ENCODE measurements around the gene WDR7. TPM values are rescaled to one million over a fixed set of nuclear protein-coding genes. Genes with fewer than 3 reads are reported as not detected.

The WDR7 gene
- total RNA-seq, 2 experiments from 2014 or later, result 28.8 to 30.5 TPM

- H3K36me3 ChIP-seq (ENCODE audit: insufficient read depth, low read length), result no peaks in the 10 kb centered on the region
- no peak for TF ChIP-seq CTCF (IDR thresholded peaks at IDR 0.05)
- no peak overlapping the region for H3K27ac ChIP-seq (ENCODE audit: low read depth in 1 of 2, low read length in 2 of 2)
- Mint-ChIP-seq H3K9me3 (no peaks in the 10 kb centered on the region), H3K36me3 (ENCODE audit: low read depth) (peaks cover 19% of the 10 kb centered on the region), H3K27me3 (no peaks in the 10 kb centered on the region), H3K4me3 (no peak overlapping the region), H3K27ac (no peak overlapping the region), H3K4me1 (ENCODE audit: low read depth) (peaks cover 59% of the 10 kb centered on the region)
- DNase-seq, result no peak
- no peaks in the 10 kb centered on the region for H3K4me1 ChIP-seq (ENCODE audit: insufficient read depth, low read length)
- ChIA-PET CTCF (no interaction called here), POLR2A (no interaction called here)
- ATAC-seq (ENCODE audit: poor library complexity), result no peak
- no peak overlapping the region for H3K4me3 ChIP-seq (ENCODE audit: low read length)
- H3K9me3 ChIP-seq (ENCODE audit: control insufficient read depth in 1 of 2, insufficient read depth in 1 of 2, low read length in 2 of 2), result no peaks in the 10 kb centered on the region
- intact Hi-C loops (cut with DNase I, micrococcal nuclease), result no loop called here
- no peaks in the 10 kb centered on the region for H3K27me3 ChIP-seq (ENCODE audit: control insufficient read depth in 1 of 2, insufficient read depth in 2 of 2, low read length in 2 of 2)
These were observed 9.5 kb downstream of the WDR7 start for GRCh38 chr18:56660655-56661054.

GRCh38 chr18:56661360-56662062 lies 10.4 kb downstream of the WDR7 start:
- Mint-ChIP-seq H3K4me3 (no peak overlapping the region), H3K27ac (no peak overlapping the region), H3K9me3 (no peaks in the 10 kb centered on the region), H3K36me3 (ENCODE audit: low read depth) (peaks cover 19% of the 10 kb centered on the region), H3K27me3 (no peaks in the 10 kb centered on the region), H3K4me1 (ENCODE audit: low read depth) (peaks cover 57% of the 10 kb centered on the region)
- ChIA-PET POLR2A (no interaction called here), CTCF (no interaction called here)
- Histone ChIP-seq H3K4me1 (ENCODE audit: insufficient read depth, low read length) (no peaks in the 10 kb centered on the region), H3K36me3 (ENCODE audit: insufficient read depth, low read length) (no peaks in the 10 kb centered on the region), H3K9me3 (ENCODE audit: control insufficient read depth in 1 of 2, insufficient read depth in 1 of 2, low read length in 2 of 2) (no peaks in the 10 kb centered on the region), H3K27me3 (ENCODE audit: control insufficient read depth in 1 of 2, insufficient read depth in 2 of 2, low read length in 2 of 2) (no peaks in the 10 kb centered on the region), H3K4me3 (ENCODE audit: low read length) (no peak overlapping the region), H3K27ac (ENCODE audit: low read depth in 1 of 2, low read length in 2 of 2) (no peak overlapping the region)
- ATAC-seq (ENCODE audit: poor library complexity) (no peak), DNase-seq (no peak)
- intact Hi-C loops (cut with DNase I, micrococcal nuclease), result no loop called here
- no peak for TF ChIP-seq CTCF (IDR thresholded peaks at IDR 0.05)

GRCh38 chr18:56662063-56662408 lies 10.9 kb downstream of the WDR7 start:
- POLR2A ChIA-PET, result no interaction called here
- Mint-ChIP-seq H3K27ac (no peak overlapping the region), H3K27me3 (no peaks in the 10 kb centered on the region), H3K4me3 (no peak overlapping the region), H3K9me3 (no peaks in the 10 kb centered on the region), H3K4me1 (ENCODE audit: low read depth) (peaks cover 57% of the 10 kb centered on the region), H3K36me3 (ENCODE audit: low read depth) (peaks cover 19% of the 10 kb centered on the region)
- no peak overlapping the region for H3K27ac ChIP-seq (ENCODE audit: low read depth in 1 of 2, low read length in 2 of 2)
- no peak overlapping the region for H3K4me3 ChIP-seq (ENCODE audit: low read length)
- no peak for TF ChIP-seq CTCF (IDR thresholded peaks at IDR 0.05)
- H3K4me1 ChIP-seq (ENCODE audit: insufficient read depth, low read length), result no peaks in the 10 kb centered on the region
- H3K36me3 ChIP-seq (ENCODE audit: insufficient read depth, low read length), result no peaks in the 10 kb centered on the region
- no peaks in the 10 kb centered on the region for H3K27me3 ChIP-seq (ENCODE audit: control insufficient read depth in 1 of 2, insufficient read depth in 2 of 2, low read length in 2 of 2)
- intact Hi-C loops (cut with DNase I, micrococcal nuclease), result no loop called here
- DNase-seq (no peak), ATAC-seq (ENCODE audit: poor library complexity) (no peak)
- CTCF ChIA-PET, result no interaction called here
- H3K9me3 ChIP-seq (ENCODE audit: control insufficient read depth in 1 of 2, insufficient read depth in 1 of 2, low read length in 2 of 2), result no peaks in the 10 kb centered on the region
